HFF-Myc (cell line): Measurements from ENCODE around the gene MYO3A.

Experiments used
- DNase-seq: peaks from one replicate; pipeline ENCODE4 v3.0.0-alpha.2; 2011; ENCODE audit warnings: low read depth; ENCODE audit errors: extremely low read depth
- H3K4me3 ChIP-seq: replicated peaks from 2 replicates; pipeline ENCODE4 v1.5.1; 2011; ENCODE audit warnings: low read depth, mild to moderate bottlenecking, control low read depth, low read length
- TF ChIP-seq, protein P1 (sequence below): IDR thresholded peaks from 2 replicates; pipeline ENCODE4 v1.5.1; 2012; ENCODE audit warnings: mild to moderate bottlenecking, low read depth, low read length, control low read depth; ENCODE audit errors: missing control alignments

Gene MYO3A

DNA sequence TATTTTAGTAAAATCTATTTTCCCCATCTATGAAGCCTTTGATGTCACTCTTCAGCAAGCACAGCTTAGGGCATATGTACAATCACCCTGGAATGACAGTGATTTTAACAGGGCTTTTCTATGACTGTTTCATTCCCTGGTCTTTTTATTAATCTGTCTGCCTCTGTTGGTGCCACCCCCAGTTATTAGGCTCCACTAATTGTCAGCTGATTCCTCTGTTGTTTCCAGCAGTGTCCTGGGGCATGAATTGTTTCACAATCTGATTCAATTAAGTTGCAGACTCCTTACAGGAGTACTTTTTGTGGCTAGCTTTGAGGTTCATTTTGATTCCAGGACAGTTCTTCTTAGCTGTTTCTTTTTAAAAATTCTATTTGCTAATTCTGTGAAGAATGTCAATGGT, 38.6 kb downstream of the MYO3A start:
- TF ChIP-seq, protein P1, sequence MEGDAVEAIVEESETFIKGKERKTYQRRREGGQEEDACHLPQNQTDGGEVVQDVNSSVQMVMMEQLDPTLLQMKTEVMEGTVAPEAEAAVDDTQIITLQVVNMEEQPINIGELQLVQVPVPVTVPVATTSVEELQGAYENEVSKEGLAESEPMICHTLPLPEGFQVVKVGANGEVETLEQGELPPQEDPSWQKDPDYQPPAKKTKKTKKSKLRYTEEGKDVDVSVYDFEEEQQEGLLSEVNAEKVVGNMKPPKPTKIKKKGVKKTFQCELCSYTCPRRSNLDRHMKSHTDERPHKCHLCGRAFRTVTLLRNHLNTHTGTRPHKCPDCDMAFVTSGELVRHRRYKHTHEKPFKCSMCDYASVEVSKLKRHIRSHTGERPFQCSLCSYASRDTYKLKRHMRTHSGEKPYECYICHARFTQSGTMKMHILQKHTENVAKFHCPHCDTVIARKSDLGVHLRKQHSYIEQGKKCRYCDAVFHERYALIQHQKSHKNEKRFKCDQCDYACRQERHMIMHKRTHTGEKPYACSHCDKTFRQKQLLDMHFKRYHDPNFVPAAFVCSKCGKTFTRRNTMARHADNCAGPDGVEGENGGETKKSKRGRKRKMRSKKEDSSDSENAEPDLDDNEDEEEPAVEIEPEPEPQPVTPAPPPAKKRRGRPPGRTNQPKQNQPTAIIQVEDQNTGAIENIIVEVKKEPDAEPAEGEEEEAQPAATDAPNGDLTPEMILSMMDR = no peak
- DNase-seq = no peak
- no peak overlapping the region for H3K4me3 ChIP-seq

DNA sequence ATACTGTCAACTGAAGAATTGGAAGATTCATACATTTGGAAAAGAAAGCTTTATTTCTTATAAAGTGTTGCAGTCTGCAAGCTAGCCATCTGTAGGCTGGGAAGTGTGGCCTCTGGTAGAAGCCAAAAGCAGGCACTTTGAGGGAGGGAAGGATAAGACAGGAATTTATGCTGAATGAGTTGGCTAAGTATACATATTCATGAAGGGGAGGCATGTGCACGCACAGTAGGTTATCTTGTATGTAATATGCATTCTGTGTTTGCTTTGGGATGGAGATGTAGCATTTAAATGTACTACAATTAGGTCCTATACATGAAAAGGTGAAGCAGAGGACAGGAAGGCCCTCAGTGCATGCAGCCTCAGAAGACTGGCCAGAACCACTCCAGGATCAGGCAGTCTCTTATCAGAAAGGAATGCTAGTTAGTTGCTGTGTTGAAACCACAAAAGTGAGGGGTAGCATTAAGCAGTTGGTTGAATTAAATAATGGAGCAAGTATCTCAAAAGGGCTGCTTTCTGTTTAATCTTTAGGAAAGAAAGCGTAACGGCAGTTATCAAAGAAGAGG, 40.9 kb downstream of the MYO3A start:
- DNase-seq = no peak

DNA sequence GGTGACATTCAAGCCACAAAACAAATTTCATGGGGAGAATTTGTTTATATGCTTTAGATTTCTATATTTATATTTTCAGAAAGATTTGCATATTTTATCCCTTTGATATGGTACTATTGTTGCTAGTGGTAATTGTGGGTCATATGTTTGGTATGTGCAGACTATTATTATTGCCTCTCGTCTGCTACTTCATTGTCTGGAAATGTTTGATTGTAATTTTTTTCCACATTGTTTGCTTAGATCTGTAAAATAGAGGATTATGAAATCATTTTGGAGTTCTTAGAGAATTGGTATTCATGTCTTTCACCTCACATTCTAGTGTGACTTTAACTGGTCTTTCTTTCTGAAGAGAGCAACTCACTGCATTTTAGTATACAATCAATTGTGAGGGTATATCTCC, 44.7 kb downstream of the MYO3A start:
- no peak for DNase-seq
- TF ChIP-seq, protein P1 = no peak

More for the DNA sequence above, 40.9 kb downstream of the MYO3A start:
- TF ChIP-seq, protein P1 = no peak
- no peak overlapping the region for H3K4me3 ChIP-seq

DNA sequence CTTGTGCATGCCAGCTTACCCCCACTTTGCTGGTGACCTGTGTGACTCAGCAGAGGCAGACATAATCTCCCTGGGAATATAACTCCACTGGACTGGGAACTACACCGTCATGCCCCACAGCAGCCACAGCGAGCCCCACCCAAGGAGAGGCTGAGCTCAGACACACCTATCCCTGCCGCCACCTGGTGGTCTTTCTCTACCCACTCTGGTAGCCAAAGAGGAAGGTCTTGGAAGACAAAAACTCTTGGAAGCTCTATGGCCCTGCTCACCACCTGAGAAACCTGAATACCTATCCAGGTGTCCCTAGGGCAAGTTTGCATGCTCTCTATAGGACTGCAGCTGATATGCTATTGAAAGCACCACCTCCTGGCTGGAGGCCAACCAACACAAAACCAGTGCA, 48.1 kb downstream of the MYO3A start:
- TF ChIP-seq, protein P1 = no peak
- H3K4me3 ChIP-seq = no peak overlapping the region
- DNase-seq = no peak

More for the DNA sequence above, 44.7 kb downstream of the MYO3A start:
- H3K4me3 ChIP-seq = no peak overlapping the region

DNA sequence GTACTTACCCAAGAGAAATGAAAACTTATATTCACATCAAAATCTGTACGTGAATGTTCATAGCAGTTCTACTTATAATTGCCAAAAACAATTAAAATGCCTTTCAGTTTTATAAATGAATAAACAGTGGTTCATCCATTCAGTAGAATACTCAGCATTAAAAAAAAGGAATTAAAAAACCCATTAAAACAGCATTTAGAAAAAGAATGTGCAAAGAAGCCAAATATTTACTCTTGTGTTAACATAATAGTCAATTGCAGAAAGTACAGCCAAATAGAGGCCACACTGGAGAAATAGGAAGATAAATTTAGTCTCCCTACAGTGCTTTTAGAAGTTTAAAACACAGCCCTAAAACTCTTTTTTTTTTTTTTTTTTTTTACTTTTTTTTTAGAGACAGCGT, 54.6 kb downstream of the MYO3A start:
- TF ChIP-seq, protein P1 = no peak

DNA sequence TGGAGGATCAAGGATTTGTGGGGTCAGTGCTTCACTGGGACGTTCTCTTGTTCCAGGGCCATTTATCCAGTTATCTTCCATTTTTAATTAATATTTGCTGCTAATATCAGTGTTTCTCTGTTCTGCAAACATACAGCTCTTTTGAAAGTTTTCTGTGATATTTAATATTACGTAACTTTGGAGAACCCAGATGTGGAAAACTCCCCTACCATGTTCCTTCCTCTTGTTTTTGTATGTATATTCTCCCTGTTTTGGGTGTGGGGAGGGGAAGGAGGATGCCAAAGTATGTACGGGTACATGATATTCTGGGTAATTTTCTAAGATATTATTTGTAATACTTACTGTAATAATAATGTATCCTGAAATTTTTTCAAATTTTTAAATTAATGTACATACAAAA, 55.9 kb downstream of the MYO3A start:
- TF ChIP-seq, protein P1 = no peak
- DNase-seq = no peak
- H3K4me3 ChIP-seq = no peak overlapping the region

More for the DNA sequence above, 54.6 kb downstream of the MYO3A start:
- no peak for DNase-seq
- no peak overlapping the region for H3K4me3 ChIP-seq
